Bronchial epithelial cell (primary cell): ENCODE measurements around the gene DST. TPM values are rescaled to one million over a fixed set of nuclear protein-coding genes. Genes with fewer than 3 reads are reported as not detected.
A peak's percentile ranks its signal among the peaks of the same experiment; 100 is the strongest.

Experiments used
- DNase-seq: peaks from one replicate; pipeline ENCODE4 v3.0.0-alpha.2; 2010; ENCODE audit warnings: low read depth
- FAIRE-seq: peaks from 2 replicates; lab custom pipeline; 2011; peaks lifted over from hg19 to GRCh38; lab: Jason Lieb, UNC
- H3K27me3 ChIP-seq: 2 replicates; pipeline ENCODE4 v1.5.1; 2011; ENCODE audit warnings: low read length; ENCODE audit not compliant: control insufficient read depth, insufficient read depth
- H3K36me3 ChIP-seq: 2 replicates; pipeline ENCODE4 v1.5.1; 2011; ENCODE audit warnings: low read length; ENCODE audit not compliant: control insufficient read depth, insufficient read depth
- H3K4me3 ChIP-seq: 2 replicates; pipeline ENCODE4 v1.5.1; 2011; ENCODE audit warnings: mild to moderate bottlenecking, low read depth, low read length, control low read depth
- CTCF ChIP-seq: IDR thresholded peaks from 2 replicates; pipeline ENCODE4 v1.5.1; 2011; ENCODE audit warnings: mild to moderate bottlenecking, moderate library complexity, low read length, control low read depth, inconsistent platforms; ENCODE audit not compliant: insufficient read depth, severe bottlenecking
- total RNA-seq: library from RNA; depleted of rRNA; stranded (reverse); fragments of >200 nt; gene quantifications from 2 replicates; pipeline ENCODE4 v1.2.1, GENCODE V29; 2014

DST gene
- total RNA-seq, 1 donor from 2014 or later, result 450 TPM

DNA sequence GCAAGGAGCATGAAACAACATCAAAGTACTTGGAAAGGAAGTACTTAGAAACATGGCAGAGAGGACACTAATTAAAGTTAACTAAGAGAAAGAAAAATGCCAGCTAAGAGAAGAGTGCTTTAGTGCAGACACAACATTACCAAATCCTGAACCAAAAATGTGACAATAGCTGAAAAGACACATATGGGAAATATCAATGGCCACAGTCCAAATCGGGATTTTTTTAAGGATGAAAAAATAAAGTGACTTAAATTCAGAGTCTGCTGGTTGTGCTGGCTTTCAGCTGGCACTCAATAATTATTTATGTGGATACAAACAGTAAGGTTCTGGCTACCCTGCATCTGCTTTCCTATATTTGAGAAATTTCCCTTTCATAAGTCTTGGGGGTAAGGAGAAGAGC, 12.6 kb upstream of the DST start:
- TF ChIP-seq CTCF, result no peak
- H3K4me3 ChIP-seq, result no peak overlapping the region
- FAIRE-seq (no peak), DNase-seq (no peak)
- no peaks in the 10 kb centered on the region for H3K36me3 ChIP-seq
- H3K27me3 ChIP-seq, result no peaks in the 10 kb centered on the region

DNA sequence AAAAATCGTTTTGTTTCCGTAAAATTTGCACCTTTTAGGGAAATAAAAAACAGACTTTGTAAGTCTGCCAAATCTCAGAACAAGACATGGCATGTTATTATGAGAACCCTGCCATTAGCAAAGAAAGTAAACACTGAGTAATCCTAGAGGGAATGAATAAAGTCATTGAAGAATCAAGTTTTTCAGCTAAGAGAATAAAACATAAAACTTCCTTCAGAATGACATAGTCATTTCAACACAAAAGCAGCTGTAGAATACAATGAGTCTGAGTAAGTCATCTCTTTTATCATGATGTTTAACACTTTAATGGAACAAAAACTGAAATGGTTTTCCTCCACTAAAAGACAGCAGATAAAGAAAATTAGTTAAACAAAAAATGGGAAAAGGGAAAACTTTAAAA, 10.3 kb upstream of the DST start:
- no peaks in the 10 kb centered on the region for H3K36me3 ChIP-seq
- TF ChIP-seq CTCF, result no peak
- no peak for FAIRE-seq
- H3K4me3 ChIP-seq, result no peak overlapping the region
- DNase-seq, result peak; percentile 98
- no peaks in the 10 kb centered on the region for H3K27me3 ChIP-seq

DNA sequence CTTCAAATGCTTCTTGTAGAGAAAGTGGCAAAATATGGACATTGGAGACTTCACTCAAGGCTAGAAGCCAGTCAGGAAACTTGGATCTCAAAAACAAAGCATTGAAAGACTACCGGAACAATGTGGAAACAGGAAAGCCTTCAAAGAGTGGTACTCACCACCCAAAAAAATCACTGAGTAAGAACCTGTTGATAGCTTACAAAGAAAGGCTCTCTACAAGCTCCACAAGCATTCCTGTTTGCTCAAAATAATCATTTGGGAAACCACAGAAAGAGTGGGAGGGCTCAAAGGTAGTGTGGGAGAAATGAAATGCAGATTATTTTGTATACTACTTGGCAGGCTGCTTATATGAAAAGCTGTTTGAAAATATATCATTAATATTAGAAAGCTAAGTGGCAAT, 9.5 kb upstream of the DST start:
- DNase-seq (peak; percentile 91), FAIRE-seq (no peak)
- H3K4me3 ChIP-seq, result no peak overlapping the region
- no peaks in the 10 kb centered on the region for H3K36me3 ChIP-seq
- no peak for TF ChIP-seq CTCF
- H3K27me3 ChIP-seq, result no peaks in the 10 kb centered on the region

- H3K4me3 ChIP-seq, result no peak overlapping the region
- peak; percentile 64 for DNase-seq
- H3K36me3 ChIP-seq, result no peaks in the 10 kb centered on the region
- H3K27me3 ChIP-seq, result no peaks in the 10 kb centered on the region
- TF ChIP-seq CTCF, result no peak
- FAIRE-seq, result no peak
Measured at GRCh38 chr6:56650191-56650590, 7.5 kb upstream of the DST start.

GRCh38 chr6:56649782-56650181, 7.1 kb upstream of the DST start:
- FAIRE-seq (no peak), DNase-seq (peak; percentile 66)
- Histone ChIP-seq H3K4me3 (no peak overlapping the region), H3K36me3 (no peaks in the 10 kb centered on the region), H3K27me3 (no peaks in the 10 kb centered on the region)
- TF ChIP-seq CTCF, result no peak

- no peak overlapping the region for H3K4me3 ChIP-seq
- H3K27me3 ChIP-seq, result no peaks in the 10 kb centered on the region
- FAIRE-seq, result no peak
- H3K36me3 ChIP-seq, result no peaks in the 10 kb centered on the region
- no peak for TF ChIP-seq CTCF
- DNase-seq, result peak; percentile 62
Measured at GRCh38 chr6:56649053-56649769, 6.5 kb upstream of the DST start.
